Tibial nerve (tissue), 3 donors: ENCODE measurements around the gene NARS2.

Experiments
- CTCF ChIP-seq, 5 experiments: fragments of 200-600 bp in 3 of 5; fragments of 450-650 bp in 2 of 5; sonication (generic) in 3 of 5; IDR thresholded peaks; one replicate each; pipeline ENCODE4 v1.5.1; 2016 to 2019; ENCODE audit warnings: antibody characterized with exemption in 5 of 5, mild to moderate bottlenecking in 3 of 5, moderate library complexity in 2 of 5
- POLR2A ChIP-seq, 2 donors: fragments of 450-650 bp; IDR thresholded peaks; one replicate each; pipeline ENCODE4 v1.6.1; 2017; ENCODE audit warnings: antibody characterized with exemption in 2 of 2, mild to moderate bottlenecking in 2 of 2, moderate library complexity in 2 of 2

- TF ChIP-seq CTCF (IDR thresholded peaks at IDR 0.05) = no peak
- TF ChIP-seq POLR2A (IDR thresholded peaks at IDR 0.05) = no peak
Observed at GRCh38 chr11:78551066-78551465, 23.6 kb downstream of the NARS2 start.
